H9 (cell line): ENCODE measurements around the gene ADCY5. TPM values are rescaled to one million over a fixed set of nuclear protein-coding genes. Genes with fewer than 3 reads are reported as not detected.

ENCODE experiments used
- DNase-seq: peaks from one replicate; pipeline ENCODE4 v3.0.0-alpha.2; 2017
- H2AFZ ChIP-seq: one replicate; pipeline ENCODE4 v1.6.1; 2013; ENCODE audit warnings: mild to moderate bottlenecking, low read length, control low read depth, moderate library complexity
- H2AK5ac ChIP-seq: 2 replicates; pipeline ENCODE4 v1.6.1; 2013; ENCODE audit warnings: low read length, control low read depth, mixed read lengths; ENCODE audit not compliant: insufficient read length
- H2BK120ac ChIP-seq: one replicate; pipeline ENCODE4 v1.6.1; 2013; ENCODE audit warnings: low read depth, mild to moderate bottlenecking, low read length, control low read depth, inconsistent platforms; ENCODE audit not compliant: poor library complexity, severe bottlenecking
- H2BK12ac ChIP-seq: 2 replicates; pipeline ENCODE4 v1.6.1; 2013; ENCODE audit warnings: low read length, control low read depth, mixed read lengths, low read depth; ENCODE audit not compliant: insufficient read length
- H2BK15ac ChIP-seq: 2 replicates; pipeline ENCODE4 v1.6.1; 2013; ENCODE audit warnings: low read depth, low read length, control low read depth
- H2BK20ac ChIP-seq: one replicate; pipeline ENCODE4 v1.6.1; 2013; ENCODE audit warnings: low read depth, mild to moderate bottlenecking, low read length, control low read depth, inconsistent platforms; ENCODE audit not compliant: poor library complexity, severe bottlenecking
- H2BK5ac ChIP-seq: 2 replicates; pipeline ENCODE4 v1.6.1; 2013; ENCODE audit warnings: low read length, control low read depth, mixed read lengths; ENCODE audit not compliant: insufficient read length
- H3K14ac ChIP-seq: 2 replicates; pipeline ENCODE4 v1.6.1; 2013; ENCODE audit warnings: low read length, control low read depth; ENCODE audit not compliant: insufficient read depth
- H3K18ac ChIP-seq: 2 replicates; pipeline ENCODE4 v1.6.1; 2013; ENCODE audit warnings: low read depth, mild to moderate bottlenecking, mixed read lengths, low read length, control low read depth; ENCODE audit not compliant: insufficient read length
- H3K23ac ChIP-seq: 2 replicates; pipeline ENCODE4 v1.6.1; 2013; ENCODE audit warnings: low read length, control low read depth, mixed read lengths, low read depth; ENCODE audit not compliant: insufficient read length
- H3K23me2 ChIP-seq: 2 replicates; pipeline ENCODE4 v1.6.1; 2013; ENCODE audit warnings: low read depth, mild to moderate bottlenecking, mixed read lengths, low read length, control low read depth; ENCODE audit not compliant: insufficient read length, poor library complexity, severe bottlenecking
- H3K27ac ChIP-seq: 2 replicates; pipeline ENCODE4 v1.5.1; 2013; ENCODE audit warnings: low read length, control low read depth, mixed read lengths, low read depth; ENCODE audit not compliant: insufficient read length
- H3K27me3 ChIP-seq: 2 replicates; pipeline ENCODE4 v1.6.1; 2013; ENCODE audit warnings: low read length, control low read depth, inconsistent platforms; ENCODE audit not compliant: insufficient read depth
- H3K4ac ChIP-seq: 2 replicates; pipeline ENCODE4 v1.6.1; 2013; ENCODE audit warnings: low read depth, mild to moderate bottlenecking, control low read depth, inconsistent platforms, low read length, moderate library complexity
- H3K4me1 ChIP-seq: 2 replicates; pipeline ENCODE4 v1.6.1; 2013; ENCODE audit warnings: low read length, control low read depth, inconsistent platforms; ENCODE audit not compliant: insufficient read depth
- H3K4me2 ChIP-seq: 2 replicates; pipeline ENCODE4 v1.6.1; 2013; ENCODE audit warnings: low read length, control low read depth, mixed read lengths; ENCODE audit not compliant: insufficient read length, insufficient read depth
- H3K56ac ChIP-seq: 2 replicates; pipeline ENCODE4 v1.6.1; 2013; ENCODE audit warnings: low read depth, mild to moderate bottlenecking, mixed read lengths, low read length, control low read depth; ENCODE audit not compliant: insufficient read length
- H3K79me1 ChIP-seq: 2 replicates; pipeline ENCODE4 v1.6.1; 2013; ENCODE audit warnings: low read depth, mild to moderate bottlenecking, moderate library complexity, low read length, control low read depth, inconsistent platforms; ENCODE audit not compliant: insufficient read depth, poor library complexity, severe bottlenecking
- H3K79me2 ChIP-seq: 2 replicates; pipeline ENCODE4 v1.6.1; 2013; ENCODE audit warnings: low read length, control low read depth, inconsistent platforms; ENCODE audit not compliant: insufficient read depth
- H3K9ac ChIP-seq: 2 replicates; pipeline ENCODE4 v1.6.1; 2013; ENCODE audit warnings: low read length, control low read depth, mixed read lengths; ENCODE audit not compliant: insufficient read length; ENCODE audit errors: extremely low read depth
- H3K9me3 ChIP-seq: one replicate; pipeline ENCODE4 v1.6.1; 2013; ENCODE audit warnings: low read depth, low read length, inconsistent platforms; ENCODE audit not compliant: control insufficient read depth
- H3T11ph ChIP-seq: one replicate; pipeline ENCODE4 v1.6.1; 2013; ENCODE audit warnings: mild to moderate bottlenecking, low read length, control low read depth, inconsistent platforms
- H4K20me1 ChIP-seq: one replicate; pipeline ENCODE4 v1.6.1; 2013; ENCODE audit not compliant: control insufficient read depth, insufficient read length, insufficient read depth
- H4K5ac ChIP-seq: 2 replicates; pipeline ENCODE4 v1.6.1; 2013; ENCODE audit warnings: low read depth, mild to moderate bottlenecking, mixed read lengths, low read length, control low read depth; ENCODE audit not compliant: insufficient read length
- H4K8ac ChIP-seq: replicated peaks from 2 replicates; pipeline ENCODE4 v1.6.1; 2013; ENCODE audit warnings: low read length, control low read depth, mixed read lengths, low read depth; ENCODE audit not compliant: insufficient read length
- H4K91ac ChIP-seq: 2 replicates; pipeline ENCODE4 v1.6.1; 2013; ENCODE audit warnings: low read depth, mild to moderate bottlenecking, moderate library complexity, mixed read lengths, low read length, control low read depth; ENCODE audit not compliant: insufficient read length
- H3K27ac Mint-ChIP-seq, 3 experiments: 2 replicates in 2 of 3; 3 replicates in 1 of 3; pipeline ENCODE4 v1.8.0; 2020 to 2021; ENCODE audit warnings: mixed read lengths in 3 of 3, mild to moderate bottlenecking in 1 of 3, moderate library complexity in 1 of 3
- H3K27me3 Mint-ChIP-seq: 2 replicates; pipeline ENCODE4 v1.8.0; 2021; ENCODE audit warnings: low read depth, mild to moderate bottlenecking, moderate library complexity, mixed read lengths
- H3K36me3 Mint-ChIP-seq, 3 experiments: 2 replicates in 2 of 3; 3 replicates in 1 of 3; pipeline ENCODE4 v1.8.0; 2020 to 2021; ENCODE audit warnings: low read depth in 3 of 3, mixed read lengths in 3 of 3; ENCODE audit not compliant: insufficient read depth in 1 of 3
- H3K4me1 Mint-ChIP-seq, 2 experiments: 2 replicates each; pipeline ENCODE4 v1.8.0; 2020; ENCODE audit warnings: mixed read lengths in 2 of 2
- H3K4me3 Mint-ChIP-seq, 2 experiments: 2 replicates in 1 of 2; 3 replicates in 1 of 2; pipeline ENCODE4 v1.8.0; 2020 to 2021; ENCODE audit warnings: mild to moderate bottlenecking in 2 of 2, mixed read lengths in 2 of 2, moderate library complexity in 1 of 2
- H3K9me3 Mint-ChIP-seq, 2 experiments: 2 replicates in 1 of 2; 3 replicates in 1 of 2; pipeline ENCODE4 v1.8.0; 2020; ENCODE audit warnings: mild to moderate bottlenecking in 2 of 2, mixed read lengths in 2 of 2, moderate library complexity in 1 of 2
- WGBS: extraction: QIAGEN DNeasy Blood & Tissue Kit; methylation state at CpG from one replicate; pipeline ENCODE4 v1.1.7; 2013; ENCODE audit warnings: missing lambda C conversion rate, low lambda C conversion rate, mixed read lengths; ENCODE audit not compliant: insufficient read length; ENCODE audit errors: extremely low coverage; 5-methylcytosine and 5-hydroxymethylcytosine counted together
- total RNA-seq: library from RNA; stranded (reverse); gene quantifications from 2 replicates; pipeline ENCODE4 v1.2.1, GENCODE V29; 2021
- TF ChIP-seq, protein P1 (sequence below): fragments of 200-600 bp; sonication (generic); conservative IDR thresholded peaks from 3 replicates; pipeline ENCODE4 v1.8.0; 2021; ENCODE audit warnings: antibody characterized with exemption, mild to moderate bottlenecking

The ADCY5 gene
- total RNA-seq, 1 experiment from 2014 or later: 5.0 TPM

DNA sequence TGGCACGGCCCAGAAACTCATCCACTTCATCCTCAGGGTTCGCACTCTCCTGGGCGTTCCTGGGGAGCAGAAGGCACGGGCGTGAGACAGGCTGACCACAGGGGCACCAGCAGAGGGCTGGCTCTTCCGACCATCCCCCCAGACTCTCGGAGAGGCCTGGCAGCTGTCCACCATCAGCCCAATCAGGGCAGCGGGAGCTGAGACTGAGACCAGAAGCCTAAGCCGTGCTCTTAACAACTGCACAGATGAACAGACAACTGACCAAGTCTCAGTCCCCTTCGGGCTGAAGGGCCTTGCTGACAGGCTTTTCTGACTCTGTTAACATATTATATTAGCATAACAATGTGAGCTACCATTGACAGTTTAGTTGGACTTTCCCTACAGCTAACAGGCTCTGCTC lies 129.1 kb downstream of the ADCY5 start:
- H2BK12ac ChIP-seq: no peak overlapping the region
- Mint-ChIP-seq H3K36me3 (peaks cover 0 to 8% (median 2%) of the 10 kb centered on the region in 3 experiments; a peak in 4 of 7 replicates), H3K27me3 (peaks cover 13% of the 10 kb centered on the region), H3K4me3 (peak overlapping the region; percentile 22 to 33; a peak in 2 of 5 replicates), H3K27ac (peak overlapping the region in 1 of 3 experiments; percentile 38; a peak in 1 of 7 replicates), H3K4me1 (peaks cover 53 to 57% of the 10 kb centered on the region in 2 experiments), H3K9me3 (no peaks in the 10 kb centered on the region; a peak in 1 of 5 replicates)
- peaks cover 13% of the 10 kb centered on the region; the same call in 1 of the 2 replicates for H3K4me1 ChIP-seq
- H3K18ac ChIP-seq: no peak overlapping the region
- no peak overlapping the region for H2BK15ac ChIP-seq
- no peak overlapping the region for H4K8ac ChIP-seq
- H3K4ac ChIP-seq: no peak overlapping the region
- no peak for DNase-seq
- no peak overlapping the region for H3K23ac ChIP-seq
- H4K5ac ChIP-seq: no peak overlapping the region
- H3K79me1 ChIP-seq: no peaks in the 10 kb centered on the region
- no peak overlapping the region for H3T11ph ChIP-seq
- no peak overlapping the region for H3K9ac ChIP-seq
- H2BK120ac ChIP-seq: no peak overlapping the region
- no CpG with 5 or more reads among the region's 10 CpGs for WGBS
- peak overlapping the region; percentile 3 for H3K4me2 ChIP-seq
- no peak overlapping the region for H2AFZ ChIP-seq
- TF ChIP-seq, protein P1, sequence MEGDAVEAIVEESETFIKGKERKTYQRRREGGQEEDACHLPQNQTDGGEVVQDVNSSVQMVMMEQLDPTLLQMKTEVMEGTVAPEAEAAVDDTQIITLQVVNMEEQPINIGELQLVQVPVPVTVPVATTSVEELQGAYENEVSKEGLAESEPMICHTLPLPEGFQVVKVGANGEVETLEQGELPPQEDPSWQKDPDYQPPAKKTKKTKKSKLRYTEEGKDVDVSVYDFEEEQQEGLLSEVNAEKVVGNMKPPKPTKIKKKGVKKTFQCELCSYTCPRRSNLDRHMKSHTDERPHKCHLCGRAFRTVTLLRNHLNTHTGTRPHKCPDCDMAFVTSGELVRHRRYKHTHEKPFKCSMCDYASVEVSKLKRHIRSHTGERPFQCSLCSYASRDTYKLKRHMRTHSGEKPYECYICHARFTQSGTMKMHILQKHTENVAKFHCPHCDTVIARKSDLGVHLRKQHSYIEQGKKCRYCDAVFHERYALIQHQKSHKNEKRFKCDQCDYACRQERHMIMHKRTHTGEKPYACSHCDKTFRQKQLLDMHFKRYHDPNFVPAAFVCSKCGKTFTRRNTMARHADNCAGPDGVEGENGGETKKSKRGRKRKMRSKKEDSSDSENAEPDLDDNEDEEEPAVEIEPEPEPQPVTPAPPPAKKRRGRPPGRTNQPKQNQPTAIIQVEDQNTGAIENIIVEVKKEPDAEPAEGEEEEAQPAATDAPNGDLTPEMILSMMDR: no peak
- H3K27ac ChIP-seq: no peak overlapping the region
- no peaks in the 10 kb centered on the region for H3K9me3 ChIP-seq
- H3K23me2 ChIP-seq: no peaks in the 10 kb centered on the region
- H4K91ac ChIP-seq: no peak overlapping the region
- H2AK5ac ChIP-seq: no peak overlapping the region
- no peak overlapping the region for H3K56ac ChIP-seq
- no peak overlapping the region for H2BK20ac ChIP-seq
- no peak overlapping the region for H2BK5ac ChIP-seq
- no peaks in the 10 kb centered on the region for H3K27me3 ChIP-seq
- H3K14ac ChIP-seq: 0 out of 2 replicates have a peak overlapping the region, but pooled peaks have one; percentile 5
- H4K20me1 ChIP-seq: no peaks in the 10 kb centered on the region
- no peaks in the 10 kb centered on the region; the same call in 1 of the 2 replicates for H3K79me2 ChIP-seq
